DOHH2 (cell line): Measurements from ENCODE around the gene TPSG1.

Experiments
- H3F3A ChIP-seq: fragments of 200-600 bp; sonication (generic), shearing (Covaris generic); 2 replicates; pipeline ENCODE4 v1.6.0; 2016; ENCODE audit warnings: antibody characterized with exemption, mild to moderate bottlenecking; ENCODE audit not compliant: control insufficient read depth, insufficient read depth
- H3K27ac ChIP-seq: fragments of 200-600 bp; sonication (generic); 2 replicates; pipeline ENCODE4 v1.5.1; 2014; ENCODE audit warnings: low read depth, mild to moderate bottlenecking, low read length, moderate library complexity
- H3K27me3 ChIP-seq: fragments of 200-600 bp; sonication (generic); 2 replicates; pipeline ENCODE4 v1.6.1; 2014; ENCODE audit warnings: mild to moderate bottlenecking, low read length, mixed read lengths; ENCODE audit not compliant: control insufficient read depth
- H3K36me3 ChIP-seq: fragments of 200-600 bp; sonication (generic); 2 replicates; pipeline ENCODE4 v1.6.1; 2014; ENCODE audit warnings: mild to moderate bottlenecking, low read length, moderate library complexity, mixed read lengths; ENCODE audit not compliant: control insufficient read depth
- H3K4me1 ChIP-seq: fragments of 200-600 bp; sonication (generic); 2 replicates; pipeline ENCODE4 v1.6.1; 2014; ENCODE audit warnings: mild to moderate bottlenecking, low read length, mixed read lengths; ENCODE audit not compliant: control insufficient read depth
- H3K4me2 ChIP-seq: fragments of 200-600 bp; sonication (generic); 2 replicates; pipeline ENCODE4 v1.6.0; 2014; ENCODE audit warnings: mild to moderate bottlenecking, low read length, moderate library complexity
- H3K4me3 ChIP-seq: fragments of 200-600 bp; sonication (generic); 2 replicates; pipeline ENCODE4 v1.5.1; 2014; ENCODE audit warnings: mild to moderate bottlenecking, low read length, mixed read lengths
- H3K79me2 ChIP-seq: fragments of 200-600 bp; sonication (generic); 2 replicates; pipeline ENCODE4 v1.6.1; 2014; ENCODE audit warnings: mild to moderate bottlenecking, low read length, mixed read lengths; ENCODE audit not compliant: control insufficient read depth
- H3K9me2 ChIP-seq: fragments of 200-600 bp; sonication (generic); replicated peaks from 2 replicates; pipeline ENCODE4 v1.6.1; 2014; ENCODE audit warnings: mild to moderate bottlenecking, low read length, mixed read lengths; ENCODE audit not compliant: control insufficient read depth
- H3K9me3 ChIP-seq: fragments of 200-600 bp; sonication (generic); 2 replicates; pipeline ENCODE4 v1.6.1; 2014; ENCODE audit warnings: antibody characterized with exemption, low read length, mixed read lengths; ENCODE audit not compliant: control insufficient read depth, insufficient read depth
- H4K20me1 ChIP-seq: fragments of 200-600 bp; sonication (generic); 2 replicates; pipeline ENCODE4 v1.6.0; 2014; ENCODE audit warnings: low read depth, mild to moderate bottlenecking, antibody characterized with exemption, low read length, moderate library complexity; ENCODE audit not compliant: control insufficient read depth, insufficient read depth
- CTCF ChIP-seq: fragments of 200-600 bp; sonication (generic); IDR thresholded peaks from one replicate; pipeline ENCODE4 v1.5.1; 2014; ENCODE audit warnings: antibody characterized with exemption, mild to moderate bottlenecking, low read depth, low read length; ENCODE audit not compliant: poor library complexity, severe bottlenecking
- EZH2phosphoT487 ChIP-seq: fragments of 200-600 bp; sonication (generic); IDR thresholded peaks from 2 replicates; pipeline ENCODE4 v1.6.1; 2017; ENCODE audit warnings: borderline replicate concordance, mild to moderate bottlenecking, antibody characterized with exemption, low read length, moderate library complexity, mixed read lengths

TPSG1 gene

GRCh38 chr16:1216681-1217400, 8.2 kb downstream of the TPSG1 start:
- H4K20me1 ChIP-seq: no peaks in the 10 kb centered on the region
- no peak overlapping the region for H3K27ac ChIP-seq
- no peak overlapping the region for H3K4me2 ChIP-seq
- H3F3A ChIP-seq: no peaks in the 10 kb centered on the region
- TF ChIP-seq CTCF (no peak), EZH2phosphoT487 (no peak)
- no peaks in the 10 kb centered on the region for H3K27me3 ChIP-seq
- H3K4me3 ChIP-seq: no peak overlapping the region
- no peaks in the 10 kb centered on the region for H3K4me1 ChIP-seq
- H3K79me2 ChIP-seq: no peaks in the 10 kb centered on the region
- H3K9me3 ChIP-seq: no peaks in the 10 kb centered on the region
- no peaks in the 10 kb centered on the region for H3K9me2 ChIP-seq
- no peaks in the 10 kb centered on the region for H3K36me3 ChIP-seq

- Histone ChIP-seq H3K9me3 (no peaks in the 10 kb centered on the region), H3K27me3 (no peaks in the 10 kb centered on the region), H3K4me2 (no peak overlapping the region), H3F3A (no peaks in the 10 kb centered on the region), H3K27ac (no peak overlapping the region), H3K4me3 (no peak overlapping the region), H3K79me2 (no peaks in the 10 kb centered on the region), H3K9me2 (no peaks in the 10 kb centered on the region), H3K36me3 (no peaks in the 10 kb centered on the region), H3K4me1 (no peaks in the 10 kb centered on the region), H4K20me1 (no peaks in the 10 kb centered on the region)
- TF ChIP-seq EZH2phosphoT487: no peak
- TF ChIP-seq CTCF: no peak
These were observed 8.8 kb downstream of the TPSG1 start for GRCh38 chr16:1216296-1216619.

- Histone ChIP-seq H3K4me2 (no peak overlapping the region), H3K9me2 (no peaks in the 10 kb centered on the region), H3K27ac (no peak overlapping the region), H3K4me1 (no peaks in the 10 kb centered on the region), H3F3A (no peaks in the 10 kb centered on the region), H3K36me3 (no peaks in the 10 kb centered on the region), H3K79me2 (no peaks in the 10 kb centered on the region), H3K27me3 (no peaks in the 10 kb centered on the region), H4K20me1 (no peaks in the 10 kb centered on the region), H3K9me3 (no peaks in the 10 kb centered on the region), H3K4me3 (no peak overlapping the region)
- TF ChIP-seq EZH2phosphoT487 (no peak), CTCF (no peak)
These were observed 9.3 kb downstream of the TPSG1 start for GRCh38 chr16:1215574-1216295.
